ENCODE measurements around the gene NLRP9. TPM values are rescaled to one million over a fixed set of nuclear protein-coding genes. Genes with fewer than 3 reads are reported as not detected.
"Not testable (repeated sequence)": the region's sequence is repeated elsewhere in the genome, so short reads cannot be mapped to it uniquely, and the experiment has no call there.

Gene NLRP9
- polyA plus RNA-seq (ENCODE audit: insufficient read length in 12 of 12) = not detected
- long read RNA-seq, donor 1 = 0 reads
- long read RNA-seq, donor 2 = 0 reads
- long read RNA-seq, donor 3 = 0 reads
- long read RNA-seq, donor 4 = 0 reads
- long read RNA-seq, donor 5 = 0 reads
- long read RNA-seq, donor 6 = 0 reads
- long read RNA-seq, donor 7 = 0 reads
- long read RNA-seq, donor 8 = 0 reads
- long read RNA-seq, donor 9 = 0 reads
- long read RNA-seq, donor 10 = 0 reads
- long read RNA-seq, donor 11 = 0 reads

DNA sequence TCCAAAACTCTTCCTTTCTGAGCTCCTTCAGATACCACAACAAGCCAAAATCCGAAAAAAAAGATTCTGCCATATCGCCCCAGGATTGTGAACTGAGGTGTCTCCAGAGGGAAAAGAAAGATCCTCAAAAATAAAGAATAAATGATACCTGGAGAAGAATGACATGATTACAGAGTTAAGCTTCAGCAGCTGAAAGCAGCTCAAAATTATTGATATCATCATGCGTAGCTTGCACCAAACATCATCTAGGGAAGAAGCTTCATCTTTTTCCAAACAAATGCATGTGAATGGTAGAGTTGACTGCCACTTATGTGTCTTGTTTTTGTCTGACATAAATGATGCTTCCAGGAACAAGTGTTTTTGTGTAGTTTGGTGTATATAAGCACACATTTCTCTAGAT lies at the start of gene NLRP9:
Gene NLRP9, minus strand, starts transcription at position 101 of the 400 bp plus-strand sequence. Its CDS starts 28 bp downstream, at position 73.
- DNase-seq = no peak

DNA sequence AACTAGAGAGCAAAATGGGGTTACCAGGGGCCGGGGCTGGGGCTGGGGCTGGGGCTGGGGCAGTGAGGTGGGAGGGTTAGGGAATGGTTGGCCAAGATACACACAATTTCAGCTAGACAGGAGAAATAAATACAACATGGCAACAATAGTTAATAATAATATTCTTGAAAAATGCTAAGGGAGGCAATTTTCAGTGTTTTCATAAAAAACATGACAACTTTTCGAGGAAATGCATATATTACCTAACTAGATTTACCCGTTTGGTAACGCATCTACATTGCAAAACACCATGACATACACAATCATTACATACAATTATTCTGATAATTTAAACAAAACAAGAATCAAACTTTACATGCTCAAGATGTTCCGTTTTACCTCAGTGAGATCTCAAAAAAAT lies 42.9 kb upstream of the NLRP9 start:
- no peak for DNase-seq

- no peak for DNase-seq
Measured at GRCh38 chr19:55778331-55778730, 40.1 kb upstream of the NLRP9 start.

DNA sequence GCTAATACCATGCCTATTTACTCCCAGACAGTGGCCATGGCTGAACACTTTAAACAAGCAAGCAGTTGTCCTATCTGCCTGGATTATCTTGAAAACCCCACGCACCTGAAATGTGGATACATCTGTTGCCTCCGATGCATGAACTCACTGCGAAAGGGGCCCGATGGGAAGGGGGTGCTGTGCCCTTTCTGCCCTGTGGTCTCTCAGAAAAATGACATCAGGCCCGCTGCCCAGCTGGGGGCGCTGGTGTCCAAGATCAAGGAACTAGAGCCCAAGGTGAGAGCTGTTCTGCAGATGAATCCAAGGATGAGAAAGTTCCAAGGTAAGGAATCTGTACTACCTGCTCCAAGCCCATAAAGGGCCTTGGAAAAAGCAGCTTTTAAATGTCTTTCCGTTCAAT lies 39.3 kb upstream of the NLRP9 start:
- DNase-seq = no peak

GRCh38 chr19:55769632-55770031 lies 31.4 kb upstream of the NLRP9 start:
- DNase-seq = not testable (repeated sequence)

- DNase-seq = not testable (repeated sequence)
Measured at GRCh38 chr19:55768818-55769217, 30.6 kb upstream of the NLRP9 start, which contains the start of gene RFPL4AL1. Gene RFPL4AL1 (plus strand): TSS chr19:55769118. CDS start chr19:55771805, 2,687 bp downstream.

- no peak for DNase-seq
Measured at GRCh38 chr19:55766466-55766865, 28.3 kb upstream of the NLRP9 start.

- not testable (repeated sequence) for DNase-seq
Measured at GRCh38 chr19:55758797-55759196, 20.6 kb upstream of the NLRP9 start, which contains the start of gene RFPL4A. Gene RFPL4A (plus strand): TSS chr19:55759097. CDS start chr19:55761801, 2,704 bp downstream.

DNA sequence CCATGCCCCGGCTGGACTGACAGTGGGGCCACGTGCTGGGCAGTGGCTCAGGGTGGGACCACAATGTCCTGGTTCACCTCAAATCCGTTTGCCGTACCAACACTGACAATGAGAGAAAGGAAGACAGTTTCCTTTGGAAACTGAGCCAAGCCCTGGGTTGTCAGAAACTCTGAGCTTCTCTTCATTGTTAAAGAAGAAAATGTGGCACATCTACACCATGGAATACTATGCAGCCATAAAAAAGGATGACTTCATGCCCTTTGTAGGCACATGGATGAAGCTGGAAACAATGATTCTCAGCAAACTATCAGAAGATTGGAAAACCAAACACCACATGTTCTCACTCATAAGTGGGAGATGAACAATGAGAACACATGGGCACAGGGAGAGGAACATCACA lies 18.6 kb upstream of the NLRP9 start:
- not testable (repeated sequence) for DNase-seq

DNA sequence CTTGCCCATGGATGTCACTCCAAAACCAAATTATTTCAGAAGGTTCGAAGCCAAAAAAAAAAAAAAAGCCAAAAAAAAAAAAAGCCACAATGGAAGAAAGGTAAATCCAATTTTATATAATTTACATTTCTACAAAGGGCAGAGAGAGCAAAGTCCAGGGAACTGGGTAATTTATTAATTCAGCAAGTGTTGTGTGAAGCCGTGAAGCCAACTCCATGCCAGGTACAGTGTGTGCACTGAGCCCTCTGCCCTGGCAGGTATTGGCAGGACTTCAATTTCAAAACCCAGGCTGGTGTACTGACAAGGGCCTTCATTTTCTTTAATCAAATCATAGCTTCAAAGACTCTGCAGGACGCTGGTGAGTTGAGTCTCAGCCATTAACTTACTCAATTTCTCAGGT lies 15.2 kb upstream of the NLRP9 start:
- DNase-seq = no peak

- DNase-seq = no peak
Measured at GRCh38 chr19:55750715-55751114, 12.5 kb upstream of the NLRP9 start.

DNA sequence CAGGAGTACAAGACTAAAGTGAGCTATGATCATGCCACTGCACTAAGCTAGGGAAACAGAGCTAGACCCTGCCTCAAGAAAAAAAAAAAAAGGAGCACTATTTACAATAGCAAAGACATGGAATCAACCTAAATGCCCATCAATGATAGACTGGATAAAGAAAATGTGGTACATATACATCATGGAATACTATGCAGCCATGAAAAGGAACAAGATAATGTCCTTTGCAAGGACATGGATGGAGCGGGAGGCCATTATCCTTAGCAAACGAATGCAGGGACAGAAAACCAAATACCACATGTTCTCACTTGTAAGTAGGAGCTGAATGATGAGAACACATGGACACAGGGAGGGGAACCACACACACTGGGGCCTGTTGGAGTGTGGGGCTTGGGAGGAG lies 7.8 kb downstream of the NLRP9 start:
- DNase-seq = not testable (repeated sequence)

- DNase-seq = no peak
Measured at GRCh38 chr19:55723491-55723890, 14.7 kb downstream of the NLRP9 start.

DNA sequence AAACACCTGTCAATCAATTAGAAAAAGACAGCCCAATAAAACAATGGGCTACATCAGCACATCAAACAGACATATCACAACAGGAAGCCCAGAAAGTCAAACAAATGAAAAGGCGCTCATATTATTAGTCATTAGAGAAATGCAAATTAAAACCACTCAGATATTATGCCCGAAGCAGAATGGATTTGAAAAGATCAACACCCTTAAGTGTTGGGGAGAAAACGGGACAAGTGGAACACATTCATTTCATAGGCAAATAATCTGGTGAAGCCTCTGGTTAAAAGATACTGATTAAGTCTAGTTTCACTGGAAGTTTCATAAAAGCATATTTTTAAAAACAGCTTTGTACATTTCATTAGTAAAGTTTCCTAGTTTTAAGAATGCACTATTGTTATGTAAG lies 17.4 kb downstream of the NLRP9 start:
- no peak for DNase-seq

GRCh38 chr19:55720214-55720746 lies 17.9 kb downstream of the NLRP9 start:
- no peak for DNase-seq

GRCh38 chr19:55717879-55718711 lies 20.1 kb downstream of the NLRP9 start:
- not testable (repeated sequence) for DNase-seq

DNA sequence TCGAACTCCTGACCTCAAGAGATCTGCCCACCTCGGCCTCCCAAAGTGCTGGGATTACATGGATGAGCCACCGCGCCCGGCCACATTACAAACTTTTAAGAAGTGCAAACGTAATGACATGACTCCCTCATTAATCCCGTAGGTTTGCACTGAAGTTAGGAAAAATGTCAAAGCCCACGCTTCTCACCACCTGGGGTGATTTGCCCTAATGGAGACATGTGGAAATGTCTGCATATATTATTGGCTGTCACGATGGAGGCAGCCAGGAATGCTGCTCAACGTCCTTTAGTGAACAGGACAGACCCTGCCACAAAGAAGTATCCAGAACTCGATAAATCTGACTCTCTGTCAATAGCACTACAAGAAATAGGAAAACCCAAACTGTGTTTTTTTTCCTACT lies 21.0 kb downstream of the NLRP9 start:
- DNase-seq = no peak

DNA sequence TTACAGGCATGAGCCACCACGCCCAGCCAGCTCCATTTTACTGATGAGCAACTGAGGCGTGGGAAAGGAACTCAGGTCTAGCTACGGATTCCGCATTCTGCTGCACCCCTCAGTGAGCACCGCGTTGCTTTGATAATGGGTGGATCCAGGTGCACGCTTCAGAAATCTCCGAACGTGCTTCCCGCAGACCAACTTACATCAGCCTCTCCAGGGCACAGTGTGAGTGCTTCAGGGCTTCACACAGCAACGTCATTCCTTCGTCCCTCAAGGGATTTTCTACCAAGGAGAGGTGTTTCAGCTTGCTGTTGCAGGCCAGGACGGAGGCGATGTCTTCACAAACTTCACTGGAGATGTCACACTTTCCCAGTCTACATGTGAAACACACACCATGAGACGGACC lies 21.7 kb downstream of the NLRP9 start:
- no peak for DNase-seq

DNA sequence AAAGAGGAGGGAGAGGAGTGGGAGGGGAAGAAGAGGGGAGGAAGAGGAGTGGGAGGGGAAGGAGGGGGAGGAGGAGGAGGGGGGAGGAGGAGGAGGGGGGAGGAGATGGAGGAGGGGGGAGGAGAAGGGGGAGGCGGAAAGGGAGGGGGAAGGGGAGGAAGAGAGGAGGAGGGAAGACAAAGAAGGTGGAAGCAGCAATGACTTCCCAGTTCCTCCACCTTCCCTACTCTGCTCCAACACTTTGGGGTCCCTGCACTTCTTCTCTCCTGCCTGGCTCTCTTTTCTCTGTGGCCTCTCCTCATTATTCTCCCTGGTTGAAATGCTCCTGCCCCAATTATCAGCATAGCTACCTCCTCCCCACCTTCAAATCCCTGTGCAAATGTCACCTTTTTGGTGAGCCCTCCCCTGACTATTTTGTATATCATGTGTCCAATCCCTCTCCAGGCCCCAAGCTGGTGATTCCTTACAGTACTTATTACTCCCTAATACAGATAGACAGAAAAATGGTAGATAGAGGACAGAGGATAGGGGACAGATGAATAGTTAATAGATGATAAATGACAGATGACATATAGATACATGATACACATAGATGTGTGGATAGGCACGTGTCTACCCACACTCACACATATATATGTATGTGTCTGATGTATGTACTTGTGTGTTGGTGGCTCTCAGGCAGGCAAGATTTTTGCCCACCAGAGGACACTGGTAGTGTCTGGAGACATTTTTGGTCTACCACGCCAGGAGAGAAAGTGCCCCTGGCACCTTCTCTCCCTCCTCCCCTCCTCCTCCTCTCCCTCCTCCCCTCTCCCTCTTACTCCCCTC lies 25.2 kb downstream of the NLRP9 start:
- no peak for DNase-seq

DNA sequence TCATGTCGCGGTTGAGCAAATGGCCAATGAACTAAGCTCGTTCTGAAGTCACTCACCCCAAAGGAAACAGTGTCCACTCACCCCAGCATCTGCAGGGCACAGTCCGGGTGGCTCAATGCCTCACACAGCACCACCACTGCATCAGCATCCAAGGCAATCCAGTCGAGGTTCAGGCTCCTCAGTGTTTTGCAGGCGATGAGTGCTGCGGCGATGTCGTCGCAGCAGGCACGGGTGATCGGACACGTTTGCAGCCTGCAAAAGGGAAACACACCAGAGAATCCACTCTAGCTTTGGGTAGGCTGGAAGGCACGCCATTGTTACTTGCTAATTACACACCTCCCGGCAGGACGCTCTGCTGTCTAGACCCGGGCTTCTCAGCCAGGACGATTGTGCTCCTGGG lies 26.5 kb downstream of the NLRP9 start:
- no peak for DNase-seq

DNA sequence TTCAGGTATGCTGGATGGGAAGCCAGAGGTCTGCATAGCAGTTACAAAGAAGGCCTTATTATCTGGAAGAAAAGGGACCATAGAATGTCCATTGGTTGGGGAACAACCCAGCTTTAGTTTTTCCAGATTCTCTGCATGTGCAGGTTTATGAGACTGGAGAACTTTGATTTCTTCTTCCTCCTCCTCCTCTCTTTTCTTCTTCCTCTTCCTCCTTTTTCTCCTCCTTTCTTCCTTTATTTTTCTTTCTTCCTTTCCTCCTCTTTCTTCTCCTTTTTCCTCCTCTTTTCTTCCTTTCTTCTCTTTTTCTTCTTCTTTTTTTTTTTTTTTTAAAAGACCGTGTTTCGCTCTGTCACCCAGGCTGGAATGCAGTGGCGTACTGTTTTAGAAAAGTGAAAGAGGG lies 32.2 kb downstream of the NLRP9 start:
- no peak for DNase-seq
